Measurements from ENCODE around the gene ZNHIT6. TPM values are rescaled to one million over a fixed set of nuclear protein-coding genes. Genes with fewer than 3 reads are reported as not detected.

The ZNHIT6 gene
- total RNA-seq, 1 donor from 2014 or later: 20.0 TPM

DNA sequence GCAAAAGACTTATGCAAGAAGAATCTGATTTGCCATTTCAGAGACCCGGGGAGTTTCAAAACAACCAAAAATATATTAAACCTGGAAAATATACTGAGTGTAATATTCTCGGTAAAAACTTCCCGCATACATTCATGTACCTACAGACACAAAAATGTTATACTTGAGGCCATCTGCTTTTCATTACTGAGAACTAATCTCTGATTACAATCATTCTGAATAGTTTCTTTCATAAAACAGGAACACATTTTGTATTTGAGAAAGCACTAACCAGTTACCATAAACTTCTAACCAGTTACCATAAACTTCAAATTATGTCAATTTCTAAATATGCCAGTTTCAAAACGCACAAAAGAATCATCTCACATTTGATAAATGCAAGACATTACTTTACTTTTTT, 7.8 kb downstream of the ZNHIT6 start:
- TF ChIP-seq CTCF (IDR thresholded peaks at IDR 0.05; ENCODE audit: unreplicated experiment): no peak
- Mint-ChIP-seq H3K27ac (peak overlapping the region; percentile 25), H3K9me3 (peaks cover 5% of the 10 kb centered on the region), H3K36me3 (peaks cover 39% of the 10 kb centered on the region), H3K4me1 (peaks cover 3% of the 10 kb centered on the region), H3K4me3 (no peak overlapping the region), H3K27me3 (ENCODE audit: low read depth) (no peaks in the 10 kb centered on the region)
- DNase-seq (ENCODE audit: low spot score in 2 of 2, unreplicated experiment in 2 of 2): no peak

DNA sequence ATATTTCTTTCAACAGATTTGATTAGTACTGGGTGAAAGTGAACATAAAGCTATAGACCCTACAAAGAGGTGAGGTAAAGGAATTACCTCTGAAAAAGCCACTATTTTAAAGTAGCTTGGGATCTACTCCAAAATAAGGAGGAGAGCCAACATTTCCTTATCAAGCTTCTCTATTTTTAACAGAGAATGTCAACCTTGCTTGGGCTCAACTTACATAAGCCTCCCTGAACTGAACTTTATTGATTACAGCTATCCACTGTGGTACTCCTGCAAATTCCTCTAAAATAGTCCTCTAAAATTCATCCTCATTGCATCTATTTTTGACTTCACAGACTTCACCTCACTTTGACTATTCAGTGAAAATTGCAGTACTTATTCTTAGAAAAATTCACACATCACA, 10.3 kb downstream of the ZNHIT6 start:
- no peak for TF ChIP-seq CTCF (IDR thresholded peaks at IDR 0.05; ENCODE audit: unreplicated experiment)
- Mint-ChIP-seq H3K4me3 (no peak overlapping the region), H3K4me1 (peaks cover 3% of the 10 kb centered on the region), H3K27me3 (ENCODE audit: low read depth) (no peaks in the 10 kb centered on the region), H3K9me3 (no peaks in the 10 kb centered on the region), H3K27ac (no peak overlapping the region), H3K36me3 (peaks cover 24% of the 10 kb centered on the region)
- DNase-seq (ENCODE audit: low spot score in 2 of 2, unreplicated experiment in 2 of 2): no peak

DNA sequence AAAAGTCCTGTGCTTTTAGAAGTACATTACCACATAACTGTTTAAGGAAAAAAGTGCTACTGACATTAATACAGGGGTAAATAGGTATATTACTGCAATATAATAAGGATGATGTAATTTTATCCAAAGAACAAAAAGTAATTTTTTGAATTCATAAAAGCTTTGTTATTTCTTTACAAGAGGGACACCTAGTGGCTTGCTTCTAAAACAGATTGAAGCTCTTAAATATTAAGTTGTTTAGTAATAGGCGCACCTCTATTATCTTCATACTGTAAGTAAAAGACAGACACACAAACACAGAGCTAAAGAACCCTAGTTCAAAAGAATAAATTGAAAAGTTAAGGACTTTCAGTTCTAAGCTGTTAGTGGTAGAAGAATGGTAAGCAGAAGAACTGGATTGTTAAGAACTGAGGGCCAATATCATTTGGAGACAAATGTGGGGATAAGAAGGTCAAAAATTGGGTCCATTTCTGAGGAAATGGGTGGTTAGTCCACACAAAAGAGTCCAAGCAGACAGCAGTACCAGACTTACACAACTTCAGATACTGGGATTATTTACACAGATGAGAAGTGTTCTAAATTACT, 15.4 kb downstream of the ZNHIT6 start:
- peak; percentile 50 for TF ChIP-seq CTCF (IDR thresholded peaks at IDR 0.05; ENCODE audit: unreplicated experiment)
- Mint-ChIP-seq H3K4me3 (no peak overlapping the region), H3K36me3 (peaks cover 13% of the 10 kb centered on the region), H3K27me3 (ENCODE audit: low read depth) (no peaks in the 10 kb centered on the region), H3K9me3 (no peaks in the 10 kb centered on the region), H3K4me1 (peaks cover 15% of the 10 kb centered on the region), H3K27ac (no peak overlapping the region)
- DNase-seq (ENCODE audit: low spot score in 2 of 2, unreplicated experiment in 2 of 2): no peak

GRCh38 chr1:85689775-85690404, 18.3 kb downstream of the ZNHIT6 start:
- Mint-ChIP-seq H3K9me3 (peaks cover 4% of the 10 kb centered on the region), H3K27me3 (ENCODE audit: low read depth) (no peaks in the 10 kb centered on the region), H3K4me3 (no peak overlapping the region), H3K27ac (peak overlapping the region; percentile 22), H3K36me3 (peaks cover 12% of the 10 kb centered on the region), H3K4me1 (peaks cover 15% of the 10 kb centered on the region)
- no peak for TF ChIP-seq CTCF (IDR thresholded peaks at IDR 0.05; ENCODE audit: unreplicated experiment)
- no peak for DNase-seq (ENCODE audit: low spot score in 2 of 2, unreplicated experiment in 2 of 2)

DNA sequence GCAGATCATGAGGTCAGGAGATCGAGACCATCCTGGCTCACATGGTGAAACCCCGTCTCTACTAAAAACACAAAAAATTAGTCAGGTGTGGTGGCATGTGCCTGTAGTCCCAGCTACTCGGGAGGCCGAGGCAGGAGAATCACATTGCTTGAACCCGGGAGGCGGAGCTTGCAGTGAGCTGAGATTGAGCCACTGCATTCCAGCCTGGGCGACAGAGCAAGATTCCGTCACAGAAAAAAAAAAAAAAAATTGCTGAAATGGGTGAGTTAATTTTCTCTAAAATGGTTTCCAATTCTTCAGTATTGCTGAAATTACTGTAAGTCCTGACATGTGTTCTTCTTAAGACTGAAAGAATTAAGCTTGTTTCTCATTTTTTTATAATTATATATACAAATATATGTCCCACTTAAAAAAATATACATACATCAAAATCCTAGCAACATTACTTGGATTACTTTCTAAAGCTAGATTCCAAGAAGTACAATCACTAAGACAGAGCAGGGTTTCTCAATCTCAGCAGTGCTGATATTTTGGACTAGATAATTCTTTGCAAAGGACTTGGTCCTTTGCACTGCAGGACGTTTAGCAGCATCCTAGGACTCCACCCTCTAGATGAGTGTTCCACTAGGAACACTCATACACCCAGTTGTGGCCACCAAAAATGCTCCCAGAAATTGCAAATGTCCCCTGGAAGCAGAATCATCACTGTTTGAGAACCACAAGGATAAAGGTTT, 24.8 kb downstream of the ZNHIT6 start:
- DNase-seq (ENCODE audit: low spot score in 2 of 2, unreplicated experiment in 2 of 2): no peak
- H3K36me3 Mint-ChIP-seq: peaks cover 27% of the 10 kb centered on the region
- H3K4me1 Mint-ChIP-seq: no peaks in the 10 kb centered on the region
- H3K4me3 Mint-ChIP-seq: no peak overlapping the region
- no peak overlapping the region for H3K27ac Mint-ChIP-seq
- no peak for TF ChIP-seq CTCF (IDR thresholded peaks at IDR 0.05; ENCODE audit: unreplicated experiment)
- H3K9me3 Mint-ChIP-seq: peaks cover 4% of the 10 kb centered on the region
- no peaks in the 10 kb centered on the region for H3K27me3 Mint-ChIP-seq (ENCODE audit: low read depth)

Measured in mesothelial cell of epicardium (in vitro differentiated cells).